GM10847 (cell line): ENCODE data around the gene WDR47.

Experiments used
- POLR2A ChIP-seq: IDR thresholded peaks from 2 replicates; pipeline ENCODE4 v1.6.1; 2011; ENCODE audit not compliant: insufficient read length; ENCODE audit errors: extremely low read depth

WDR47 gene

DNA sequence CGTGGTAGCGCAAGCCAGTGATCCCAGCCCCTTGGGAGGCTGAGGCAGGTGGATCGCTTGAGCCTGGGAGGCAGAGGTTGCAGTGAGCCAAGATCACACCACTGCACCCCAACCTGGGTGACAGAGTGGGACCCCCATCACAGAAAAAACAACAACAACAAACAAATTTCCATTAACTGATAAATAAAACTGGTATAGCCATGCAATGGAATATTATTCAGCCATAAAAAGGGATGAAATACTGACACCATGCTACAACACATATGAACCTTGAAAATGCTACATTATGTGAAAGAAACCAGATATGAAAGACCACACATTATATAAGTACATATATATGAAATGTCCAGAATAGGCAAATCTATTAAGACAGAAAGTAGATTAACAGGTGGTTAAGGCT is 90.7 kb downstream of the WDR47 start:
- no peak for TF ChIP-seq POLR2A

DNA sequence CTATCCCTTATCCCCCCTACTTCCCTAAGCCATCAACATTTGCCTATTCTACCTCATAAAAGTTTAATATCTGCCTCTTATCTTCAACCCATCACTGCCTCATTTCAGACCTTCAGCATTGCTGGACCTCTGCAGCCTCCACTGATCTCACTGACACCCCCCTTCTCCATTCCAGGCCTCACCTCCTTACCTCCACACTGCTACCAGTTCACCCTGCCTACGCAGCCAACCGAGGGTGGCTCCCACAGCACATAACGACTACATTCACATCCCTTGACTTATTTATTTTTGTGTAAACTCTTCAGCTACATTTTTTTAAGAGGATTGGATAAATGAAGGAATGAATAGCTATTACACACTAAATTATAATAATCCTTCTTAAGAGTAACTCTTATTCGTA is 92.9 kb downstream of the WDR47 start:
- TF ChIP-seq POLR2A = no peak

DNA sequence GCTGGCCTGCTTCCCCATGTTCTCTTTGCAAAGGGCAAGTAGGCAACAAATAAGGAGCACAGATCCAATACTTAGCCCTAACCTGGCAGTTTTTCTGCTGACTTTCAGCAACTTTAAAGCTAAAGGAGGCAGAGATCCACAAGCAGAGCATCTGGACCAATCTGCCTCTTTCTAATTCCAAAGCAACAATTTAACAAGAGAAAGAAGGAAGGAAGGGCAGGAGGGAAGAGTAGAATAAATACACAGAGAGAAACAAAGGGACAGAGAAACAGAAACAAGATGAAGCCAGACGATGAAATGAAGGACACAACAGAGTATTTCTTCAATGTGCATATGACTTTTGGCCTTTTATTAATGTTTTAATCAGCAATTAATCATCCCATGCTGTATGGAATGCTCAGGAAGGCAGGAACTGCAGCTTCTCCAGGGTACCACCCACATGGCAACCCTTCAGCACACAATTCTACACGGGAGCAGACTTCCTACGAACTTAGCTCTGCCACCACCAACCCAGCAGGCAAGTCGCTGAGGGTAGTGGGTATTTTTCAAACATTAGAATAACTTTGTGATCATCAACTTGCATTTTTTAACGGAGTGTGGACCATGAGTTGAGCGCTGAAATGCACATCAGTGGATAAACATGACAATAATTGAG is 93.9 kb downstream of the WDR47 start:
- no peak for TF ChIP-seq POLR2A

DNA sequence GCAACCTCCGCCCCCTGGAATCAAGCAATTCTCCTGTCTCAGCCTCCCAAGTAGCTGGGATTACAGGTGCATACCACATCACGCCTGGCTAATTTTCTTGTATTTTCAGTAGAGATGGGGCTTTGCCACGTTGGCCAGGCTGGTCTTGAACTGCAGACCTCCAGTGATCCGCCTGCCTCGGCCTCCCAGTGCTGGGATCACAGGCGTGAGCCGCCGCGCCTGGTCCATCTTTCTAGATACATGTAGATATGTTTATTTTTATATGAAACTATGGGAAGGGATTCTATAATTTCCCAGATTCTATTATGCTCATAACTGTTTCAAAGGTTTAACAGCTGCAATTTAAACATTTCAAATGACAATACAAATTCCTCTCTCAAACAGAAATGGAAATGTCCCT is 105.7 kb downstream of the WDR47 start:
- TF ChIP-seq POLR2A = no peak

DNA sequence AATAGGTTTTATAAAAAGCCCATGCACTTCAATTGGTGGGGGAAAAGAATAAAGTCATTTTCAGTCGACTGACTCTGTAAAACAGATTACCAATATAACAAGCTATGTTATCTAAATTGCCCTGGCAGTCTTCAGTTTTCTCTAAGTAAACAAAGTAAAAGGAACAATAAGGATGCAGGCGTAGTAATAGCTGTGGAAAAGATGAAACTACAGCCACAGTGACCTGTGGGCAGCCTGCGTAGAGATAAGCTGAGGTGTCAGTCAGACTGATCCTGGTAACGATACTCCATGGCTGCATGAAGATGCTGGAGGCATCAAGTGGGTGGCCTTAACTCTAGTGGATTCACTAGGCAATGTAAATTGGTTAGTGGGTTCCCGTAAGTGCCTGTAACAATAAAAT is 108.0 kb downstream of the WDR47 start:
- TF ChIP-seq POLR2A = no peak

DNA sequence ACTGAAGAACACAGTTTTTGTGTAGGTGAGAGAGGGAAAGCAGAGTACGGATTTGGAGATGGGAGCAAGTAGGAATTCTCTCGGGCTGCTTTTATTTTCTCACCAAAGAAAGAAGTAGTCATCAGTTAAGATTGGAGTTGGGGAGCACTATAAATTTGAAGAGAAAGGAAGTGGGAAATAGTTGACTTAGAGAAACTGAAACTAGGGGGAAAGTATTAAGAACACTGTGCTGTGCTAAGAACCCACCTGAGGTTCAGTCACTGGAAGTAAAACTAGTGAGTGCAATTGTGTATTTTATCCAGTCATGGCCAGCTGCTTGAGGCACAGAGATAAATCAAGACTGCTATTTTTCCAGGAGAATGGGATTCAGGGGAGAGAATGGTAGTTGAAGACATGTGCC is 116.0 kb downstream of the WDR47 start:
- no peak for TF ChIP-seq POLR2A
